ENCODE results near the gene MAP3K15.

Gene MAP3K15

DNA sequence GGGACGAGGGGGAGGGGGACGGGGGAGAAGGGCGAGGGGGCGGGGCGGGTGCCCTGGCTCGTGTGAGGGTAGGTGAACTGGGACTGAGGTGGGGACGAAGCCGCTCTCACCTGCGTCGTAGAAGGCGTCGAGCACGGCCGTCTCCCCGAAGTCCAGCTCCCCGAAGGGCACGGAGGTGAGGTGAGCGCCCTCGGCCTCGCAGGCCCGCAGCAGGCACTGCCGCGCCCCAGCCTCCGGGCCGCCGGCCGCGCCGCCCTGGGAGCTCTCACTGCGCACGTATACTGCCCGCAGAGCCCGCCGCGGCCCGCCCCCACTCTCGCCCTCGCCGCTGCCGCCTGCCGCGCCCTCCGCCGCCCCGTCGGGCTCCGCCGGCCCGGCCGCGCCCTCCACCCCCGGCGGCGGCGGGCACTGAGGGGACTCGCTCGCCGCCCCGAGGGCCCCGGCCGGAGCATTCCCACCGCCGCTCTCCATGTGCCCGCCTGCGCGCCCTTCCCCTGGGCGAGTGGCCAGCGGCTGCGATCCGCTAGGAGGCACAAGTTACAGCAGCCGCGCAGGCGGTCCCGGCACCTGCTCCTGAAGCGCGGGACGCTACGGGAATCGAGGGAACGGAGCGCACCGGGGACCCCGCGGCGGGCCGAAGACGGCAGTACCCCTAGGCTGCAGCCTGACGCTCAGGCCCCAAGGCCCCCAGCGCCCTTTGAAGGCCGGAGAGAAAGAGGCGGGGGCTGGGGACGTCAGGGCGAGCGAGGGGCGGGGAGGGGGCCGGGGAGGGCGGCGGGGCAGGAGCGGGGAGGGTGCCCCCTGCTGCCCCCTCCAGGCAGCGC lies at the start of gene MAP3K15:
MAP3K15 (minus strand) TSS at position 718 of the 824 bp plus-strand sequence; CDS start at position 471, 247 bp downstream.
- no peak for DNase-seq (ENCODE audit: low read depth)

DNA sequence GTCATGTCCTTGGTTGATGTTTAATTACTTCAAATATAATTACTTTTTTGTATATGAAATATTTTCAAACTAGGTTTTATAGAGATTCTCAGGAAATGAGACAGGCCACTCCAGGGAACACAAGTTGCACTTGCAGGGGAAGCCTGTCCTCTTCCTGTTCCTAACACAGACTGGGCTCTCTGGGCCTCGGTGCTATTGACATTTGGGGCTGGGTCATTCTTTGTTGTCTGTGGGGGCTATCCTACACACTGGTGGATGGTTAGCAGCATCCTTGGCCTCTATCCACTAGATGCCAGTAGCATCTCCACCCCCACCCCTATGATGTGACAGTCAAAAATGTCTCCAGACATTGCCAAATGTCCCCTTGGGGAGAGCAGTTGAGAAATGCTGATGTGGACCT lies 49.3 kb upstream of the MAP3K15 start:
- no peak for DNase-seq (ENCODE audit: low read depth)

DNA sequence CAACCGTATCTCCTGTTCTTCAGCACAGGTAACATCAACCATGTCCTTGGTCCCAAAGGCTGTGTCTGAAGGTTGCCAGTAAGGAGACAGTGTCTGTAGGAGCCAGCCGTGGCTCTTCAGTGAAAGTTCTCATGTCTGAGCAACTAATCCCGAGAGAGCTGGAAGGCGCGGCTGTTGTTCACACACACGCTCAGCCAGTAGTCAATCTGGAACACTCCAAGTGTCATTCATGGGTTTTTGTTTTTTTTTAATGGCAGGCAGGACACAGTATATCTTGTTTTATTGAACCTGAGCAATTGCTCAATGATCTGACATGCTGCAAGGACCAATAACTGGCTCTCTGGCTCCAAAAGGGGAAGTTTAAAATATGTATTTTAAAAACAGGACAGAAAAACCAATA lies 48.4 kb upstream of the MAP3K15 start:
- no peak for DNase-seq (ENCODE audit: low read depth)

- no peak for DNase-seq (ENCODE audit: low read depth)
Measured at GRCh38 chrX:19563327-19563726, 48.0 kb upstream of the MAP3K15 start.

- DNase-seq (ENCODE audit: low read depth) = no peak
Measured at GRCh38 chrX:19560611-19561010, 45.3 kb upstream of the MAP3K15 start.

GRCh38 chrX:19557822-19558221 lies 42.5 kb upstream of the MAP3K15 start:
- no peak for DNase-seq (ENCODE audit: low read depth)

DNA sequence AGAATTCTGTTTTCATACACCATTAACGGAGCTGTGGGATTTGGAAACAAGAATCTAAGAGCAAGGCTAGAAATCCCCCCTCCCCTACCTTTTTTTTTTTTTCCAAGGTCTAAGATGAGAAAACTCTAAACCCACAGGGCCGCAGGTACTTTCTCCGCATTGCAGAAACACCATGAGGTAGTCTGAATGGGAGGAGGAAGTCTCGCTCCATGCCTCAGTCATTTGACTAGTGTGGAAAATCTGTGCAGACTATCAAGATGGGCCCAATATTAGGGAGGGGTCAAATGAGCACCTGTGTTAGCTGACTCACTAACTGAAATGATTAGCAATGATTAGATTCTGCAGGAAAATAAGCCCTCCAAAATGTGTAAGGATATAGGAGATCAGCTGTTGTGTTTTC lies 40.9 kb upstream of the MAP3K15 start:
- DNase-seq (ENCODE audit: low read depth) = no peak

DNA sequence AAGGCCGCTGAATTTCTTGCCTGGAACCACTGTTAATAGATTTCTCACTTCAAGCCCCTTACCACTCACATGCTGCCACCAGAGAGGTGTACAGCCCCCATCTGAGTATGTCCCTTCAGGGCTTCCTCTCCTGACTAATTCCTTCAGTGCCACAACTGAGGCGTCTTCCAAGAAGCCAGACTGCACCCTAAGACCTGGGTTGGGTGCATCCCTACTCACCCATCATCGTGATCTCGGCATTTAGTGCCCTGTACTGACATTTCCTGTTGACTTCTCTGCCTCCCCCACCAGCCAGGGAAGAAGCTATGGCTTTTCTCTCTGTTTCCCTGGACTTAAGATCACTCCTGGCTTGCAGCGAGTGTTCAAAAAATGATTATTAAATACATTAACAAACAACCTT lies 40.4 kb upstream of the MAP3K15 start:
- no peak for DNase-seq (ENCODE audit: low read depth)

GRCh38 chrX:19555236-19555635 lies 39.9 kb upstream of the MAP3K15 start:
- DNase-seq (ENCODE audit: low read depth) = no peak

- DNase-seq (ENCODE audit: low read depth) = no peak
Measured at GRCh38 chrX:19554786-19555185, 39.5 kb upstream of the MAP3K15 start.

DNA sequence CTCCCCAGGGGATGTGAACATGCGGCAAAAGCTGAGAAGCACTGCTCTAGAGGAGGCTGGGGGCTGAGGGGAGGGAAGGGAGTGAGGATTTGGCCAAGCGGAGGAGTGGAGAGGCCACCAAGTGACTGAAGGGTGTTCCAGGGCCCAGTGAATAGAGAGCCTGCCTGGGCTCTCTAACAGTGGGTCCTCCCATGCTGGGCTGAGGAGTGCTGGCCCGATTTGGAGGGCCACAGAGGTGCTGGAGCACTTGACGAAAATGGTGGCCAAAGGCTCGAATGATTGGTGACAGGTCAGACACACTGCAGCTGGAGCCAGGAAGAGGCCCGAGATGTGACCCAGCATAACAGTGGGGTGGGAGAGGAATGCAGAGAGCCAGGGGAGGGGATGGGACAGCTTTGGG lies 37.5 kb upstream of the MAP3K15 start:
- DNase-seq (ENCODE audit: low read depth) = no peak

- no peak for DNase-seq (ENCODE audit: low read depth)
Measured at GRCh38 chrX:19549838-19550237, 34.5 kb upstream of the MAP3K15 start.

DNA sequence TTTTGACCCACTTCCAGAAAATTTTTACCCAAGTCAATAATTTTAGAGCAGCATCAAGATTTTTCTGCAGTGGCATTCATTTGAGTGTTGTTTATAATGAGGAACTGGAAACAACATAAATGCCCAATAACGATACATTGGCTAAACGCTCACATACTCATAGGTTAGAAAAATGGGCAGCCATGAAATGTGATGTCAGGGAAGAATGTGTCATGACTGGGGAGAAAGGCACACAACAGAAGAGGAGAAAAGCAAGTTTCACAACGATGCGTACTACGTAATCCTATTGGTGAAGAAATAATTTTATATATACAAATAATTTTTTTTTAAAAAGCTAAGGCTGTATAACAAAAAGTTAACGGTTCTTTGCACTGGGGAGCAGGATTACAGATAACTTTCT lies 33.6 kb upstream of the MAP3K15 start:
- no peak for DNase-seq (ENCODE audit: low read depth)

- DNase-seq (ENCODE audit: low read depth) = no peak
Measured at GRCh38 chrX:19548279-19548678, 33.0 kb upstream of the MAP3K15 start.

- no peak for DNase-seq (ENCODE audit: low read depth)
Measured at GRCh38 chrX:19545651-19546050, 30.3 kb upstream of the MAP3K15 start.

GRCh38 chrX:19544693-19545305 lies 29.5 kb upstream of the MAP3K15 start:
- peak; percentile 9 for DNase-seq (ENCODE audit: low read depth)

DNA sequence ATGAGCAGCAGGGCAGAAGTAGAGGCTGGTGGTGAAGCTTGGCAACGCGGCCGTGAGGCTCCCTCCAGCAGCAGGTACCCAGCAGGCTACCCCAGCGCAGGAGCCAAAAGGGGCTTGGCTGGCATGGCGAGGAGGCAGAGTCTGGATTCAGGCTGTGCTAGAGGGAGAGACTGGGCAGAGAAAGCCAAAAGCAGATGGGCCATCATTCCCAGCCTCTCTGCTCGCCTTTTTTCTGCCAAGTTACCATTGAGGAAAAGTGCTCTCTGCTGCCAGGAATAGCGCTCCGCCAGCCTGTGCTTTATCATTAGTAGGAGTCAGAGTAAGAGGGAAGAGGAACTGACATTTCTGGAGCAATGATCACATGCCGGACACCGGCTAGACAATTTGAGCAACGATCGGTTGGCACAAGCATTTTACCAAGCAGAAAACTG lies 28.7 kb upstream of the MAP3K15 start:
- no peak for DNase-seq (ENCODE audit: low read depth)

GRCh38 chrX:19543020-19543715 lies 27.9 kb upstream of the MAP3K15 start:
- DNase-seq (ENCODE audit: low read depth) = no peak

DNA sequence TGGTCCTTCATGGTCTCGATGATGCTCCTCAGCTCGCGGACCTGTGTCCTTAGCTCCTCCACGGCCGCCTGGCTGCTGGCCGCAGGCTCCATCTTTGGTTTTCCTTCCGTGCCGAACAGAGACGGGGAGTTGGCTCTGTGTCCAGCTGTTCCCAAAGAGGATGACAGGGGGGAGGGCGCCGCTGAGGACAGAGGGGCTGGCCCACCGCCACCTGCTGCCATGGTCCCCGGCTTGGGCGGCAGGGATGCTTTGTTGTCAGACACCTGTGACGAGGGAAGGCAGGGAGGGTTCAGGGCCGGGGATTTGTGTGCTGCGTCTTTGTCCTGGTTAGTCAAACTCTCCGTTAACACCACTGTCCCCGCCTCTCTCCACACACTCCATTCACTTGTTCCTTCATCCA lies 26.6 kb upstream of the MAP3K15 start:
- DNase-seq (ENCODE audit: low read depth) = no peak

DNA sequence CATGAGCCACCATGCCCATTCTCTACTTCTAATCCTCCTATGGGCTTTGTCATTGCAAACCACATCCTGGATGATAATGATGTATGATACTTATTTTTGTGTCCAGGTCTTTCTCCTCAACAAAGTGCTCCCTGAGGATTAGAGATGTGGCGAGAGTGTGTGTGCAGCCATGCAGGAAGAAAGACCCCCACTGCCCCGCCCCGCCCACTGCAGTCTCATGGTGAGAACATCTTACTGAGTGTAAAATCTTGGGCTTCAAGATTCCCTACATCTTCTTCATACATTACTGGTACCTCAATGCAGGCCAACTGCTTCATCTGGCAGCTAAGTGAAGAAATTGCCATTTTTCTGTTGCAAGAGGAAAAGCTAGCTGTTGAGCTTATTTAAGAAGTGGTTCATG lies 25.9 kb upstream of the MAP3K15 start:
- no peak for DNase-seq (ENCODE audit: low read depth)

DNA sequence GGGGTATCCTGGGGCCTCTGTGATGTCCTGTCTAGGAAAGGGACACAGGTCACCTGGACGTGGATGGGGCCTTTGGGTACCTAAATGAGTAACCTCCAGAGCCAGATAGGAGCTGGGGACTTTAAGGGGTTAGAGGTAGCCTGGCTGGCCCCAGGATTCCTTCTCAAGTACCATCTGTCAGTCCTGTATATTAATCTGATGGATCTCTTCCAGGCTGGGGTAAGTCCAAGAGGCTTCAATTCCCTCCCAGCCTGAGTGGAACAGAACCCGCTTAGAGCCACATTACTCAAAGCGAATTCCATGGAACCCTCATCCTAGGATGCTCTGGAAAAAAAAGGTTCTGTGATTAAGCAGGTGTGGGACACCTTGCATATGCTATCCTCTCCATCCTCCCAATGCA lies 24.8 kb upstream of the MAP3K15 start:
- no peak for DNase-seq (ENCODE audit: low read depth)

DNA sequence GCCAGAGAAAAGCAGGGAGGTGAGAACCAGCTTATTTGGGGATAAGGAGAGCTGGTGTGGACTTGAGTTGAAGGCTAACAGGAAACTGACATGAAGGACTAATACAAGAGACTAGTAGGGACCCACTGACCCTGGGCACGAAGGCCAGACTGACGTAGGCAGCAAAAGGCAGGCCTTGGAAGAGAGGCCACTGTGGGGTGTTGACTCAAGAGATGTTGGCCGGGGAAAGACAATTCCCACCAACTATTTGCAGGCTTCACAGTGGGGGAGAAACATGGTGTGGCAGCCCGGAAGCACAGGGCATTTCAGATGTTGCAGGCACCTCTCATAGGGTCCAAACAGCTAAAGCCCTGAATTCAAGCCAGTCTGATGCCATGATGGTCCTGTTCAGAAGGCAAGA lies 24.4 kb upstream of the MAP3K15 start:
- no peak for DNase-seq (ENCODE audit: low read depth)

- no peak for DNase-seq (ENCODE audit: low read depth)
Measured at GRCh38 chrX:19535476-19535875, 20.2 kb upstream of the MAP3K15 start.

All from stimulated activated CD4-positive, alpha-beta T cell treated with anti-CD3 and anti-CD28 coated beads, Interleukin-2, amount 100 ng/mL, for 4 hours (primary cell).